HEK293 (cell line): Measurements from ENCODE around the gene KIF23.

Experiments
- CTCF ChIP-seq: fragments of 450-650 bp; formaldehyde crosslinking; IDR thresholded peaks from 2 replicates; pipeline ENCODE4 v1.5.1; 2016; ENCODE audit warnings: missing biosample characterization, missing genetic modification characterization
- KLF8 ChIP-seq: fragments of 450-650 bp; formaldehyde crosslinking; IDR thresholded peaks from 2 replicates; pipeline ENCODE4 v1.5.1; 2016; ENCODE audit warnings: missing biosample characterization, missing genetic modification characterization
- PBX3 ChIP-seq: sonication (generic); formaldehyde crosslinking; IDR thresholded peaks from 2 replicates; pipeline ENCODE4 v1.8.1; 2022; ENCODE audit warnings: mild to moderate bottlenecking, moderate library complexity, missing genetic modification reagents
- ZNF140 ChIP-seq: fragments of 450-650 bp; formaldehyde crosslinking; IDR thresholded peaks from 2 replicates; pipeline ENCODE4 v1.5.1; 2016; ENCODE audit warnings: missing biosample characterization, missing genetic modification characterization
- TF ChIP-seq, protein P1 (sequence below): fragments of 450-650 bp; formaldehyde crosslinking; optimal IDR thresholded peaks from 2 replicates; pipeline ENCODE3; 2016; ENCODE audit warnings: missing biosample characterization, mild to moderate bottlenecking, missing genetic modification characterization

- TF ChIP-seq CTCF (no peak), ZNF140 (no peak), PBX3 (CRISPR knock-in tag) (no peak), KLF8 (tag by site-specific recombination) (no peak)
- TF ChIP-seq, protein P1, sequence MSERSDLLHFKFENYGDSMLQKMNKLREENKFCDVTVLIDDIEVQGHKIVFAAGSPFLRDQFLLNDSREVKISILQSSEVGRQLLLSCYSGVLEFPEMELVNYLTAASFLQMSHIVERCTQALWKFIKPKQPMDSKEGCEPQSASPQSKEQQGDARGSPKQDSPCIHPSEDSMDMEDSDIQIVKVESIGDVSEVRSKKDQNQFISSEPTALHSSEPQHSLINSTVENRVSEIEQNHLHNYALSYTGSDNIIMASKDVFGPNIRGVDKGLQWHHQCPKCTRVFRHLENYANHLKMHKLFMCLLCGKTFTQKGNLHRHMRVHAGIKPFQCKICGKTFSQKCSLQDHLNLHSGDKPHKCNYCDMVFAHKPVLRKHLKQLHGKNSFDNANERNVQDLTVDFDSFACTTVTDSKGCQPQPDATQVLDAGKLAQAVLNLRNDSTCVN (tag by site-specific recombination), result no peak
Observed at GRCh38 chr15:69434238-69434637, 20.1 kb downstream of the KIF23 start.
